Lung (tissue), 12 donors: ENCODE measurements around the gene VAV1. TPM values are rescaled to one million over a fixed set of nuclear protein-coding genes. Genes with fewer than 3 reads are reported as not detected.
"Not testable (repeated sequence)": the region's sequence is repeated elsewhere in the genome, so short reads cannot be mapped to it uniquely, and the experiment has no call there.

Experiments used
- ATAC-seq: fragments of 200-7000 bp; cut with Tn5 transposase; one replicate; pipeline ENCODE4 v1.9.1; 2020; ENCODE audit warnings: moderate number of reproducible peaks; ENCODE audit not compliant: insufficient read depth, low FRiP score
- DNase-seq, 3 donors: peaks; one replicate each; pipeline ENCODE4 v3.0.0-alpha.2; 2013 to 2017
- H3K27ac ChIP-seq, 2 donors: one replicate each; pipeline ENCODE4 v1.5.1; 2013; ENCODE audit warnings: mild to moderate bottlenecking in 2 of 2, moderate library complexity in 2 of 2, control low read depth in 1 of 2, inconsistent platforms in 1 of 2, low read depth in 1 of 2, low read length in 1 of 2
- H3K27me3 ChIP-seq, 3 donors: one replicate each; pipeline ENCODE4 v1.5.1; 2013; ENCODE audit warnings: low read length in 2 of 3; ENCODE audit not compliant: control insufficient read depth in 3 of 3, insufficient read depth in 3 of 3
- H3K36me3 ChIP-seq, 4 donors: one replicate each; pipeline ENCODE4 v1.5.1; 2013; ENCODE audit warnings: low read length in 4 of 4, mild to moderate bottlenecking in 1 of 4, moderate library complexity in 1 of 4; ENCODE audit not compliant: control insufficient read depth in 4 of 4, insufficient read depth in 4 of 4
- H3K4me1 ChIP-seq, 5 donors: one replicate each; pipeline ENCODE4 v1.5.1; 2013; ENCODE audit warnings: low read length in 5 of 5, mild to moderate bottlenecking in 2 of 5, moderate library complexity in 1 of 5; ENCODE audit not compliant: control insufficient read depth in 5 of 5, insufficient read depth in 5 of 5
- H3K4me3 ChIP-seq: one replicate; pipeline ENCODE4 v1.5.1; 2013; ENCODE audit warnings: mild to moderate bottlenecking, control low read depth, moderate library complexity
- H3K9ac ChIP-seq, 2 donors: one replicate each; pipeline ENCODE4 v1.5.1; 2013; ENCODE audit warnings: low read length in 2 of 2, control low read depth in 1 of 2; ENCODE audit not compliant: insufficient read depth in 1 of 2
- H3K9me3 ChIP-seq, 4 donors: one replicate each; pipeline ENCODE4 v1.5.1; 2013; ENCODE audit warnings: low read length in 3 of 4, mild to moderate bottlenecking in 1 of 4, moderate library complexity in 1 of 4; ENCODE audit not compliant: control insufficient read depth in 4 of 4, insufficient read depth in 3 of 4
- WGBS, 2 donors: extraction: QIAGEN DNeasy Blood & Tissue Kit; methylation state at CpG; one replicate each; pipeline ENCODE4 v1.1.7; 2013; 5-methylcytosine and 5-hydroxymethylcytosine counted together
- polyA plus RNA-seq, 2 donors: library from polyadenylated mRNA; stranded (reverse); fragments of 200-250 nt; gene quantifications; one replicate each; pipeline ENCODE4 v1.2.1, GENCODE V29; 2013
- total RNA-seq, 2 donors: library from RNA; depleted of rRNA in 1 of 2; stranded (reverse); fragments of >200 nt in 1 of 2; gene quantifications; one replicate each; pipeline ENCODE4 v1.2.1, GENCODE V29; 2014 to 2021
- TF ChIP-seq, protein P1 (sequence below): IDR thresholded peaks from 2 replicates; pipeline ENCODE4 v1.5.1; 2012; ENCODE audit warnings: mild to moderate bottlenecking; ENCODE audit errors: control extremely low read depth, extremely low read depth
- donor health status: control.
- donor health status: control.
- donor health status: Bipolar disorder and iron deficiency.
- donor health status: healthy.
- donor health status: DM: yes; HTN: yes; CAD: no.

The VAV1 gene
- total and polyA plus RNA-seq, 4 donors, result 8.7 to 60.8 (median 21.9) TPM

DNA sequence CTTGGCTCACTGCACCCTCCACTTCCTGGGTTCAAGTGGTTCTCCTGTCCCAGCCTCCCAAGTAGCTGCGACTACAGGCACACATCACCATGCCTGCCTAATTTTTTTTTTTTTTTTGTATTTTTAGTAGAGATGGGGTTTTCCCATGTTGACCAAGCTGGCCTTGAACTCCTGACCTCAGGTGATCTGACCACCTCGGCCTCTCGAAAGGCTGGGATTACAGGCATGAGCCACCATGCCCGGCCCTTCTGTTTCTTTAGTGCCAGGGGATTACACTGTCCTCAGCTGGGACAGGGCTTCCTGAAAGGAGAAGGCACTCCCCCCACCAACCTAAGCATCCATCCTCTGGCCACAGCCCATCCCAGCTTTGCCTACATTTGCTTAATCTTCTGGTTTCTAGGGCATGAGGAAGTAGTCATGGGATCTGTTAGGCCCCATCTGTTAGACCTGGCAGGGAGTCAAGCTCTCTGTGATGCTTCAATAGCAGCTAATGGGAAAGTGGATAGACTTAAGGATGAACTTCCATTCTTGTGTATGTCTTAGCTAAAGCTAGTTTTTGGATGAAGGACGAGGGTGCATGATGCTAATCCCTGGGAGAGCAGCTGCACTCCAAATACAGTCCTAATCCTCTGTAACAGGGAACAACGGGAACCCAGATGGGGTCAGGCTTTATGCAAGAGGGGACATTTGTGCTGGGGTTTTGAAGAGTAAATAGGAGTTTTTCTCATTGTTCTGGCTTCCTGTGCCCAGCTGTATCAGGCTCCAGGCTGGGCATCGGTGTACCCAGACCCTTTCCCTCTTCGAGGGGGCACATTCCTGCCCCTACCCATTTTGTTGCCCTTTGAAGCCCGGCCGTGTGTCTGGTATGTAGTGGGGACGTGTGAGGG, 2.6 kb downstream of the VAV1 start:
- Histone ChIP-seq H3K4me1 (peaks cover 0 to 7% (median 0%) of the 10 kb centered on the region in 5 donors), H3K36me3 (no peaks in the 10 kb centered on the region), H3K9ac (no peak overlapping the region), H3K27ac (no peak overlapping the region), H3K27me3 (no peaks in the 10 kb centered on the region), H3K4me3 (no peak overlapping the region), H3K9me3 (no peaks in the 10 kb centered on the region)
- WGBS, 2 donors, result 57 to 68% methylated on average over 11 of the region's 11 CpGs
- ATAC-seq (no peak), DNase-seq (peak; percentile 67 to 87 (median 78))
- TF ChIP-seq, protein P1, sequence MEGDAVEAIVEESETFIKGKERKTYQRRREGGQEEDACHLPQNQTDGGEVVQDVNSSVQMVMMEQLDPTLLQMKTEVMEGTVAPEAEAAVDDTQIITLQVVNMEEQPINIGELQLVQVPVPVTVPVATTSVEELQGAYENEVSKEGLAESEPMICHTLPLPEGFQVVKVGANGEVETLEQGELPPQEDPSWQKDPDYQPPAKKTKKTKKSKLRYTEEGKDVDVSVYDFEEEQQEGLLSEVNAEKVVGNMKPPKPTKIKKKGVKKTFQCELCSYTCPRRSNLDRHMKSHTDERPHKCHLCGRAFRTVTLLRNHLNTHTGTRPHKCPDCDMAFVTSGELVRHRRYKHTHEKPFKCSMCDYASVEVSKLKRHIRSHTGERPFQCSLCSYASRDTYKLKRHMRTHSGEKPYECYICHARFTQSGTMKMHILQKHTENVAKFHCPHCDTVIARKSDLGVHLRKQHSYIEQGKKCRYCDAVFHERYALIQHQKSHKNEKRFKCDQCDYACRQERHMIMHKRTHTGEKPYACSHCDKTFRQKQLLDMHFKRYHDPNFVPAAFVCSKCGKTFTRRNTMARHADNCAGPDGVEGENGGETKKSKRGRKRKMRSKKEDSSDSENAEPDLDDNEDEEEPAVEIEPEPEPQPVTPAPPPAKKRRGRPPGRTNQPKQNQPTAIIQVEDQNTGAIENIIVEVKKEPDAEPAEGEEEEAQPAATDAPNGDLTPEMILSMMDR, result no peak

DNA sequence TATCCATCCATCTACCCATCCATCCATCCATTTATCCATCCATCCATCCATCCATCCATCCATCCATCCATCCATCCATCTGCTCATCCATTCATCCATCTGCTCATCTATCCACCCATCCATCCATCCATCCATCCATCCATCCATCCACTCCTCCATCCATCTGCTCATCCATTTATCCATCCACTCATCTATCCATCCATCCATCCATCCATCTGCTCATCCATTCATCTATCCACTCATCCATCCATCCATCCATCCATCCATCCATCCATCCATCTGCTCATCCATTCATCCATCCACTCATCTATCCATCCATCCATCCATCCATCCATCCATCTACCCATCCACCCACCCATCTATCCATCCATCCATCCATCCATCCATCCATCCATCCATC, 3.5 kb downstream of the VAV1 start:
- H3K9ac ChIP-seq, H3K4me1 ChIP-seq, H3K4me3 ChIP-seq, ATAC-seq, DNase-seq, H3K27ac ChIP-seq, H3K27me3 ChIP-seq, H3K36me3 ChIP-seq, H3K9me3 ChIP-seq: not testable (repeated sequence)

DNA sequence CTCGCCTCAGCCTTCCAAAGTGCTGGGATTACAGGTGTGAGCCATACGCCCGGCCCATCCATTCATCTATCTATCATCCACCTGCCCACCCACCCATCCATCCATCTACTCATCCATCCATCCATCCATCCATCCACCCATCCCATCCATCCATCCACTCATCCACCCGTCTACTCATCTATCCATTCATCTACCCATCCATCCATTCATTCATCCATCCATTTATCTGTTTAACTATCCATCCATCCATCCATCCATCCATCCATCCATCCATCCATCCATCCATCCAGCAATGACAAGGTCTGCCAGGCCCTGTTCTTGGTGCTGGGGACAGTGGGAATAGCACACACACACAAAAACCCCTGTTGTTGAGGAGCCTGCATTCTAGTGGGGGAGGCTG, 4.5 kb downstream of the VAV1 start:
- no peaks in the 10 kb centered on the region for H3K36me3 ChIP-seq
- WGBS, 2 donors, result 92 to 97% methylated on average over 4 of the region's 4 CpGs
- no peak overlapping the region for H3K4me3 ChIP-seq
- H3K27ac ChIP-seq, result no peak overlapping the region
- no peak overlapping the region for H3K9ac ChIP-seq
- no peak for ATAC-seq
- DNase-seq, result no peak
- no peaks in the 10 kb centered on the region for H3K27me3 ChIP-seq
- H3K4me1 ChIP-seq, result peaks cover 0 to 11% (median 0%) of the 10 kb centered on the region in 5 donors
- TF ChIP-seq, protein P1, result no peak
- no peaks in the 10 kb centered on the region for H3K9me3 ChIP-seq

DNA sequence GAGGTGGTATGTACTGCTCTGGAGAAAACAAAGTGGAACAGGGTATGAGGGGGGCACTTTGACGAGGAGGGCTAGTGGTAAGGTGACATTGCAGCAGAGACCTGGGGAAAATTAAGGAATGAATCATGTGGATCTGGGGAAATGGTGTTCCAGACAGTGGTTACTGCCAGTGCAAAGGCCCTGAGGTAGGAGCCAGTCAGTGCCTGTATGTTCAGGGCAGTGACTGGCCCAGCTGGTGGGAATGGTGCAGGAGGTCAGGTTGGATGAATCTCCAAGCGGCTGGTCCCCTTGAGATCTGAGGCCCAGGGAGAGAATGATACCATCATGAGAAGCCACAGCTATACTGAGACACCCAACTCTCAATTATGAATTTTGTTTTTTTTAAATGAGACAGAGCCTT, 4.9 kb downstream of the VAV1 start:
- Histone ChIP-seq H3K4me1 (peaks cover 0 to 12% (median 0%) of the 10 kb centered on the region in 5 donors), H3K27me3 (no peaks in the 10 kb centered on the region), H3K36me3 (no peaks in the 10 kb centered on the region), H3K4me3 (no peak overlapping the region), H3K9me3 (no peaks in the 10 kb centered on the region), H3K27ac (no peak overlapping the region), H3K9ac (no peak overlapping the region)
- TF ChIP-seq, protein P1, result no peak
- DNase-seq, result no peak
- ATAC-seq, result no peak
- WGBS, 2 donors, result 96 to 98% methylated on average over 2 of the region's 2 CpGs
